GM20431 (cell line): ENCODE measurements around the gene TNFRSF21.
"Not testable (repeated sequence)": the region's sequence is repeated elsewhere in the genome, so short reads cannot be mapped to it uniquely, and the experiment has no call there.

Experiments
- in situ Hi-C: fragments of 300-500 bp; cut with MseI, MboI; formaldehyde crosslinking; loops from one replicate; pipeline ENCODE4 v1.15.0; 2020; ENCODE audit warnings: low sequenced_read_pairs; ENCODE audit not compliant: unreplicated experiment

TNFRSF21 gene

DNA sequence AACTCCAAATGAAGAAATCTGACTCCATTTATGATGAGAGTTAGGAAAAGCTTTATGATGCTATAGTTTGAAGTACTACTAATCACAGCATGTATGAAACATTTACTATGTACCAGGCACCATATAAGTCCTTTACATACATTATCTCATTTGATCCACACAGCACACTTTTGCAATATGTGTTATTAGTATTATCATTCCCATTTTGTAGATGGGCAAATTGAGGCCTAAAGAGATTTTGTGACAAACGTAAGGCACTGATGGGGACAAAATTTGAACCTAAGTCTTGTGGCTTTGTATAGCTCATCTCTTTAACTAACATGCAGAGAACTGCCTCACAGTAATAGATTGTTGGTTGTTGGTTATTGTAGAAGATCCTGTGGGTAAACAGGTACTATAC lies 14.2 kb upstream of the TNFRSF21 start:
- in situ Hi-C loops = no loop called here

DNA sequence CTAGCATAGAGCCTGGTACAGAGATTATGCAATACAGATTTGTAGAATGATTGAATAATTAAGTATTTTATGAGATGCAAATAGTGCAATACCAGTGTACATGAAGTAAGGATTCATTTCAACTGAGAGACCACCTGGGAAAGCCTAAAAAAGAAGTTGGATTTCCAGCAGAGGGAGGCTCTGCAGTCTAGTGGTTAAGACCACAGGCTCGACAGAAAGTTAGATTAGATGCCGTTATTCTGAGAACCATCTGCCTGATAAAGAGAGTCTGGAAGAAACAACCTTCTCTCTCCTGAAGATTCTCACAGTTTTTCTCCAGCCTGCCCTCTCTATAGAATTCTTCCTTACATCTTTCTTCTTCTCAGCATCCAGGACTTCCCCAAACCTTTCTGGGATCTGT lies 13.6 kb upstream of the TNFRSF21 start:
- in situ Hi-C loops = no loop called here

DNA sequence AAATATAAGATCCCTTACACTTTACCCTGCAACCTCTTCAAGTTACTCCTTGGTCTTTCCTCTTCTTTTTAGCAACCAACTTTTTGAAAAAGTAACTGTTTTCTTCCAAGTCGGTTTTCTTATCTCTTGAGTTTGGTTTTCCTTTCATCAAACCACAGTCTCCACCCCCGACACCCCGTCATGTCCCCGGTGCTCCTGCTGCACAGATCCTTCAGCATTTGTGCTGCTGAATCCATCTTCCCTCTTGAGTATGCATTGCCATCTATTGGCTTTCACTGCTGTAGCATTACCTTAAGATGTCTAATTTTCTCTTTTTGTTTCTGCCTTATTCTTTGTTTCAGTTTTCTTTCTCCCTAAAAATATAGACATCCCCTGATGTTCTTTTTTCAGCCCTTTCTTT lies 11.9 kb upstream of the TNFRSF21 start:
- in situ Hi-C loops = no loop called here

DNA sequence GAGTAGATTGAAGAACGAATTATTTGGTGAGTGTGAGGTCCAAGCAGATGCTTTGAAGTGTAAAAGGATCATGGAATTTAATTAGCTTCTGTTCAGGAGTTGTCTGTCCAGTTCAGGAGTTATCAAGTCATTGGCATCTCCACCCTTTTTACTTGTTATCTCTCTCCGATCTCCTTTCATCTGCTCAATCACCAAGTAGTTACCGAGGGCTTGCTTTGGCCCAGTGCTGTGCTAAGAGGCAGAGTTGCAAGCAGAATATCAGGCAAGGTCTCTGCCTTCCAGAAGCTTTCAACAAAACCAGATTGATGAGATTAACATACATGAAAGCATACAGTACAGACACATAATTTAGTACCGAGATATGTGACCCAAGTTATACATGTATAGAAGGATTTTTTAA lies 10.2 kb upstream of the TNFRSF21 start:
- in situ Hi-C loops = no loop called here

DNA sequence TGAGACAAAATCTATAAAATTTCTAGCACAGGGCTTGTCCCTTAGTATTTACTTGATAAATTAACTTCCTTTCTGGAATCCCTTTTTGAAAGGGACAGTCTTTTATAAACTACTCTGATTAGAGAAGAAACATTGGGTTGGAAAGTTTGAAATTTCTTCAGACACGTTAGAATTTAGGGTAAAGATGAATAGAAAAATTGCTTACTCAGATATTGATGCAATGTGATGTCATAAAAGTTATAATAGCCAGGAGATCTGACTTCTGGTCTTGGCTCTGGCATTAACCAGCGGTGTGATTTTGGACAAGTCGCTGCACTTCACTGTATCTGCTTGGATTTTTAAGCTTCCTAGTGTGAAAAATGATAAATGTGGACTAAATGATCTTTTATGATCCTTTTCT lies 9.7 kb upstream of the TNFRSF21 start:
- in situ Hi-C loops = no loop called here

DNA sequence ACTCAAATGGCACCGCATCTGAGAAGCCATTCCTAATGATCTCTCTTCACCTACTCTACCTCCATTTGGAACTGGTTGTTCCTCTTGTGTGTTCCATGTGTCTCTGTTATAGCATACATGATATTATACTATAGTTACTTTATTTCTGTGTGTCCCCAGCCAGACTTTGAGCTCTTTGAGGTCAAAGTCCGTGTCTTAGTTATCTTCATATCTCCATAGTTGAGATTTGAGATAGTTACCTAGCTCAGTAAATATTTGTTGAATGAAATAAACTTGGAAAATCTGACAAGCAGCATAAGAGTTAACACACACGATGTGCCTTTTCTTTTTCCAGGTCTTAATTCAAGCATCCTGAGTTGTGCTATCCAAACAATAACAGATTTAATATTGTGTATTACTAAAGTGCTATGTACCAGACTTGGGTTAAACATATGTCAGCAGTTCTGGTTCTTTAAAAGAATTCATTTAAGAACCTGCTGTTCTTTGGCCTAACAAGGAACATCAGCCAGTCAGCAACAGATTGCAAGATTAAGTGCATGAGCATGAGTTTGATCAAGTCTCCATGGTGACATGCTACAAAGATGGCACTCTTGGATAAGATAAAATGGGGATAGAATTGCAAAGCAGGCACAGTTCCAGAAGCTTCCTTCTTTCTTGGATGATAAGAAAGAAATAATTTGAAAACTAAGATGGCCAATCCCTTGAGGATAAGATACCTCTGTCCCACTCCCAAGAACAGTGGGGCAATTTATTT lies 8.7 kb upstream of the TNFRSF21 start:
- in situ Hi-C loops = no loop called here

DNA sequence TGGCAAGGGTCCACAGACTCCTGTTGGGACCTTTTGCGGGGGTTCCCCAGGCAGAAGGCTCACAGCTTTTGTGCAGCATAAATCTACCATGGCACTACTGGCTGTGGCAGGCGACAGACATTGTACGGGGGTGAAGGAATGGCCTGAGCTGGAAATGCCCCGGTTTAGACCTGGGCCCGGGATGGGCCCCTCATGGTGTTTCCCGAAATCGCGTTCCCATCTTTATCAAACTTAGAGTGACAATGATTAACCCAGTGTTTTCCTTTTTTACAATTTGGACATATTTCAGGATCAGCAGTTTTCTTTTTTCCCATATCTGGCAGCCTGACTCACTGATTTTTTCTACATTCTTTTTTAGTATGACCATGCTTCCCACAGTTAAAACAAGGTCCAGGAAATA lies 5.5 kb upstream of the TNFRSF21 start:
- in situ Hi-C loops = not testable (repeated sequence)

DNA sequence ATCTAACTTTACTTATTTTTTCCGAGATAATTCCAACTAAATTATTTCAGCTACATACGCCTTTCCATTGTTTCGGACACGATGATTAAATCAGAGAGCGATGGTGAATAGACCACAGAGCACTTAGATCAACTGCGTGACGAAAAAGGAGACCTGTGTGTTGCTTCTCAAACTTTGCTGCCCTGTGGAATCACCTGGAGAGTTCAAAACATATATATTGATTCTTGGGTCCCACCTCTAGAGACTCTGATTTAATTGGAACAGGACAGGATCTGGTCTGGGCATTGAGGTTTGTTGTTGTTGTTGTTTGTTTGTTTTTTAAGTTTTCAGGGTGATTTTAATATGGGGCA lies 401 bp upstream of the TNFRSF21 start:
- in situ Hi-C loops = loop anchor here (5.0 kb wide), 1 partner anchor 213 kb away; no protein-coding TSS in a partner anchor

DNA sequence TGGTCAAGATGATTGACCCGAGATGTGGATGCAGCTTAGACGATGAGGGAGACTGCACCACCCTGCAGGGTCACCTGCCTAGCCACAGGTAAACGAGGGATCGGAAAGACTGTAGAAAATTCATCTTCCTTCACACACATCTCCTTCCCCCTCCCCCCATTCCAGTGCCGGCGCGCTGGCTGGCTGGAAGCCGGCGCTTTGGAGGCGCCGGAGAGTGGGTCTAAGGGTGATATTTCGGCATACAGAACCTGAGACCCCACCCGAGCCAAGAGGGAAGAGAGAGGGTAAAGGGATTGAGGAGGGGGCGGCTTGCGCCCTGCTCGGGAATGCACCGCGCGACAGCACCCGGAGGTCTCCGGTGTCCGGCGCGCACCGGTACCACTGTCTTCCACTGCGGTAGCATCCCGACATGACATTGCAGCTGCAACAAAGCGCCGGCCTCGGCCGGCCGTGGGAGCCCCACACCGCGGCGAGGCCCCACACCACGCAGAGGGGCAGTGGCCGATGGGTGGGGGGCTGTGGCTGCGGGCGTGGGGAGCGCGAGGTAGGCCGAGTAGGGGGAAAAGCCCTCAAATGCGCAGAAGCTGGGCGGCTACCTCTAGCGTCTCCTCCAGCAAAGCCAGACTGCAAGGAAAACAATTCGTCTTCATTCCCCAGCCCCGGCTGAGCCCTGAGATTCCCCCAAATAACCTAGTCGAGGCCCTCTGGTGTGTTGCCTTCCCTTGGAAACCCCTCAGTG lies 984 bp downstream of the TNFRSF21 start:
- in situ Hi-C loops = no loop called here

DNA sequence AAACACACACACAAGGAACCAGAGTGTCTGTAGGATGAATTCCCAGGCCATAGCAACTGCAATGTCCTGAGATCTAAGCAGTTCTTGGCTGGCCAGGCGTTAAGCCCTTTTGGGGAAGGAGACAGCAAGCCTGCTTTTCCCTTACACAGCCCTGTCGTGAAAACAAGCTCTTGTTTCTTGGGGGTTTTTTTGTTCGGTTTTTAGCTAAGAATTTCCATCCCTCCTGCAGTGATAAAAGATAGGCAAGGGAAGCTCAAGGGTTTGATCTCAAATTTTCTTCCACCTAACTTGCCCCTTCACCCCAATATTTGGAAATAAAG lies 1.5 kb downstream of the TNFRSF21 start:
- in situ Hi-C loops = no loop called here

DNA sequence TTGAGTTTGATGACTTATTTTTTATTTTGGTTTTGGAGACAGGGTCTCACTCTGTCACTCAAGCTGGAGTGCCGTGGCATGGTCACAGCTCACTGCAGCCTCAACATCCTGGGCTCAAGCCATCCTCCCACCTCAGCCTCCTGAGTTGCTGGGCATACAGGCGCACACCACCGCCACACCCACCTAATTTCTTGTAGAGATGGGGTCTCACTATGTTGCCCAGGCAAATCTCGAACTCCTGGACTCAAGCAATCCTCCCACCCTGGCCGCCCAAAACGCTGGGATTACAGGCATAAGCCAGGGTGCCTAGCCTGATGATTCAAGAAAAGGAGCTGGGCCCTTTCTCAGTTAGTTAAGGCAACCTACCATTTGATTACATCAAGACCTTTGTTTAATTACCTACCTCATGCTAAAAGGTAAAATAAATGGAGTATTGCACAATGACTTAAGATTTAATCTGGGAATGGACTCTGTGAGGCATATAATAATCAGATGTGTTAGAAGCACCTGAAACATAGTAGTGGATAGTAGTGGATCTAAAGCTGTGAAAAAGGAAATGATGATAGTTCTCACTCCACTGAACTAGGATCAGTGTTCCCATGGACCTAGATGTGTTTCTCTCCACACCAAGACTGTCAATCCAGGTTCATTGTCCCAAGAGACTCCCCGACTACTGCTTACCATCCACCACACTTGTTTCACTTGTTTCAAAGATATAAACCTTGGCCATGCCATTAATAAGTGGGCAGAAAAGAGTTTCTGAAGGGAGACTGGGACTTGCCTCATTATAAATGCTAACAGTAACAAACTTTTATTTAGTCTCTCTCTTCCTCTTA lies 2.1 kb downstream of the TNFRSF21 start:
- in situ Hi-C loops = no loop called here

DNA sequence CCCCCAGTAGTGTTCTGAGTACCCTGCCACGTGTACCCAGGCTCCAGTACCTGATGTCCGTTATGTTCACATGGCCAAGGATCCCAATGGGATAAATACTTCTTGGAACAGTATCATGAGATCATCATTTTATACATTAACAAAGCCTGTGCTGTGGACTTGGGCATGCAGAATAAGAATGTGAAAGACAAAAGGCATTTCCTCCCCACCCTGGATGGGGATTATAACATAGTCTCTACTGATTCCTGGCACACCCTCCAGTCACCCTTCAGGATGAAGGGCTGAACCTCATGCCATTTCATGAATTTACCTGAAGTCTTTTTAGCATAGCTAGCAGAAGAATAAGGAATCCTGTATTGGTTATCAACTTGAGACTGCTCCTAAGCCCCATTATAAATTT lies 2.8 kb downstream of the TNFRSF21 start:
- in situ Hi-C loops = no loop called here

DNA sequence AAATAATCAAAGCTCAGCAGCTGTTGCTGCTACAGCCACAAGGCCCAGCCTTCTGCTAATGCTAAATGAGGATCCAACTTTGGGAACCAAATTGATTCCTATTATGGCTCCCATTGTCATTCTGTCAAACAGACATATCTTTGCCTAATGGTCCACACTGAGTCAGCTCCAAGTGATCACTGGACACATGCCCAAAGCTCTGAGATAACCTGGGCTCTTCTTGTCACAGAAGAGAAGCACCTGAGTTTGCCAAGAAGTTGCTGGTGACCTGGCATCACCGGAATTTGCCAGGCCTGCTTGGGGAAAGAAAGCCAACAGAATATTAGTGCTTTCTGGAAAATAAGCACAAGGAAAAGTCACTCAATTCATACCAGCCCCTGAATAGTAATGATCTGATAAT lies 5.8 kb downstream of the TNFRSF21 start:
- in situ Hi-C loops = no loop called here

DNA sequence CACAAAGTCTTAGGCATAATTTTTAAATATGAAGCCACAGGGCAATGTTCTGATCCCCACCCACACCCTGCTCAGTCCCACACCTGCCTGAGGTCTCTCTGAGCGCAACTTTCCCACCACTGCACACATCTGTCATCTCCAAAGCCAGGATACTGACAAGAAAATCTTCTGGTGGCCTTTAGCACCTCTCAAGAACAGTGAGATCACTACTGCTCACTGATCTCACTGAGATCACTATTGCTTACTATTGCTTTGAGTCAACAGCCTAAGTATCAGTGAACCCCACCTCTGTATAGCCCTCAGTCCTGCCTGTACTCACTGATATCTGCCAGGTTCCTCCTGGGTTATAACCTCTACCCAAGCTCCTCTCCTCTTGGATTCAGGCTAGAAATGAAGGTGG lies 6.4 kb downstream of the TNFRSF21 start:
- in situ Hi-C loops = no loop called here

DNA sequence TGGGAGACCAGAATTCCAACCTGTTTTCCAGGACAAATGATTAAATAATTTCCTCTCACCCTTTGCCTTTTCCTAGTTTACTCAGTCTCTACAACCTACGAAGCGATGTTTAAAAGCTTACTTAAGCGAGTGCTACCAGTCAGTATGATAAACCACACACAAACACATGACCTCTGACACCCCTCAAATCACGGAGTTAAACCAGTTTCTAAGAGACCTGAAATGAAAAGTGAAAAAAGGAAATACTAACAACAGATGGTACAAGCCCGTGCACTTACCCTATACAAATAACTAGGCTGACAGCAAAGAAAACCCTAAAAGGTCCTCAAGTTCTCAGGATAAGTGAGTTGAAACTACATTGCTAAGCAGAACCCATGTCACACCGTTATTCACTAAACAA lies 7.7 kb downstream of the TNFRSF21 start:
- in situ Hi-C loops = no loop called here

DNA sequence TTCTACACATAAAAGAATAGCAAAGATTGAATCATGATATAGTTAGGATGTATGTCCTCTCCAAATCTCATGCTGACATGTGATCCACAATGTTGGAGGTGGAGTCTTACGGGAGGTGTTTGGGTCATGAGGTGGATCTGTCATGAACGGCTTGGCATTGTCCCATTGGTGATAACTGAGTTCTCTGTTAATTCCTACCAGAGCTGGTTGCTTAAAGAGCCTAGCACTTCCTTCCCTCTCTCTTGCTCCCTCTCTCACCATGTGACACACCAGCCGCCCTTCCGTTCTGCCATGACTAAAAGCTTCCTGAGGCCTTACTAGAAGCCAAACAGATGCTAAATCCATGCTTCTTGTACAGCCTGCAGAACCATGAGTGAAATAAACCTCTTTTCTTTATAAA lies 8.3 kb downstream of the TNFRSF21 start:
- in situ Hi-C loops = no loop called here

DNA sequence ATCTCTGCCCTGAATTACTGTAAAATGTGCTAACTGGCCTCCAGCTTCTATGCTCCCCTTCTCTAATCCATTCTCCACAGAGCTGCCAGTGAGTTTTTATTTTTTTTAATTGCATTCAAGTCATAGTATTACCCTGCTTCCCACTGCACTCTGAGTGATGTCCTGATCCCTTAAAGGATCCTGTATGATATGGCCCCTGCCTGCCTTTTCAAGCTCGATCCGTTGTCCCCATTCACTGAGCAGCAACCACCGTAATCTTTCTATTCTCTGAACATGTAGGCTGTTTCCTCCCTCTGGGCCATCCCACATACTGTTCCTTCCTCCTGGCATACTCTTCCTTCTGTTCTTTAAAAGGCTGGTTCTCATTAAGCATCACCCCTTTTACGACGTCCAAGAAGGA lies 9.3 kb downstream of the TNFRSF21 start:
- in situ Hi-C loops = no loop called here

DNA sequence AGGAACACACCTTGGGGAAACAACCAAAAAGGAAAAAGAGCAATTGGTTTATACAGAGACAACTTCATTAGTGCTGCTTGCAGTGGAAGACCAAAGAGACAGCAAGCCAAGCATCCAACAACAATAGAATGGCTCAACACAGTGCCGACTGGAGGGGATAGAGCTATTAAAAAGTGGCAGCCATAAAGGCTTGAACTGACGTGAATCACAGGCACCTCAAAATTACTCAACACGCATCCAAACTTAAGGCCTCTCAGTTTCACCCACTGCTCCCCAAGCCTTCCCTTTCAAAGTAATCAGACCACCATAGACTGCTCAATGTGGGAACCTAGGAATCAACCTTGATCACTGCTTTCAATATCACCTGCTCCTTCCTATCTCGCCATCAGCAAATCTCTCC lies 9.7 kb downstream of the TNFRSF21 start:
- in situ Hi-C loops = no loop called here

DNA sequence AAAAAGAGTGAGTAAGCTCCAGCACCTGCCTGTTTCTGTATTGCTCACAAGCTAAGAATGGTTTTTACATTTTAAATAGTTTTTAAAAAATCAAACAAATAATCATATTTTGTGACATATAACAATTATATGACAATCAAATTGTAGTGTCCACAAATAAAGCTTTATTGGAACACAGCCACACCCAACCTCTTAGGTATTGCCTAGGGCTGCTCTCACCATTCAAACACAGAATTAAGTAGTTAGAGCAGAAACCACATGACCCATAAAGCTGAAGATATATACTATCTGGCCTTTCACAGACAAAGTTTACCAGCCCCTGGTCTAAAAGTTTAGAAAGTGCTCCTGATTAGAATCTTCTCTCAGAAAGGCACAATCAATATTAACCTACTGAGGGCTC lies 11.2 kb downstream of the TNFRSF21 start:
- in situ Hi-C loops = no loop called here

DNA sequence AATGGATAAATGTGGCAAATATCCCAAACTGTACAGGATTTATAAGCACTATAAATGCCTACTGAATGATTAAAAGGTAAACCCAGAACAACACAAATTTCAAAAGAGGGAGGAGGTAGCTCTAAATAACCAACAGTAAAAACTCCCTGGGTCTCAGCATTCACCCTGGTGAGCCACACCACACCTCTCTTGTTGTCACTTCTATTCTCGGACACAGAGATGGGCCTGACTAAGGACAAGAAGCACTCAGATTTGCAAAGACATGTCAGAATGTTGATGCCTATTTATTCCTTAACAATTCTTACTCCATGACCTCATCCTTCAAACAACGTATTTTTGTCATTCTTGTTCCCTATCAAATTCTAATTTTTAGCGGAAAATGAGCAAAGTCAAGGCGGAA lies 14.7 kb downstream of the TNFRSF21 start:
- in situ Hi-C loops = no loop called here

DNA sequence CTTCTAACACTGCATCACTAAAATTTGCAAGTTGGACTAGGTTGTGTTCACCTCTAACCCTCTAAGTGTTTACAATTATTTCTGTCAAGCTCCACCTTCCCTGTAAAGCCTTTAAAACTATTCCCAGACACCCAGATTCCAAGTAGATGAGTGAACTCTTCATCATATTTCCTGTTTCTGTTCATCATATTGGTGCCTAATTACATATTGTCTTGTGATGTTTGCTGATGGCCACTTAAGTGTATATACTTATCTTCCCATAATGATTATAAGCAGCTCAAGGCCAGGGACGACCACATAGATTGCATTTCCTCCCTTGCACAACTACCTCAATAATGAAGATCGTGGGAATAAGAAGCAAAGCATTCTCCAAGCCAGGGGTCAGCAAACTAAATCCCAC lies 16.8 kb downstream of the TNFRSF21 start:
- in situ Hi-C loops = no loop called here
